Measurements from ENCODE around the gene KMT5B.
A peak's percentile ranks its signal among the peaks of the same experiment; 100 is the strongest.

Gene KMT5B

GRCh38 chr11:68213135-68213515, at the start of gene KMT5B:
Gene KMT5B, minus strand, starts transcription at chr11:68213296. Its CDS starts 23,220 bp downstream, at chr11:68190076.
- Histone ChIP-seq H3K4me3 (ENCODE audit: low read depth, low read length) (peak within 1 kb of the TSS; percentile 84), H3K79me2 (ENCODE audit: control insufficient read depth, insufficient read depth, low read length, unreplicated experiment) (peaks cover 37% of the 10 kb centered on the region), H3K36me3 (ENCODE audit: insufficient read depth, low read length) (no peaks in the 10 kb centered on the region), H2AFZ (ENCODE audit: low read length, unreplicated experiment) (peak within 1 kb of the TSS; percentile 97), H3K27me3 (ENCODE audit: insufficient read depth, low read length) (peaks cover 24% of the 10 kb centered on the region), H3K4me1 (ENCODE audit: control insufficient read depth, insufficient read depth, low read length, unreplicated experiment) (peaks cover 10% of the 10 kb centered on the region), H3K27ac (ENCODE audit: low read depth, low read length) (peak within 1 kb of the TSS; percentile 93)

- no peaks in the 10 kb centered on the region for H3K4me1 ChIP-seq (ENCODE audit: control insufficient read depth, insufficient read depth, low read length, unreplicated experiment)
- H3K27me3 ChIP-seq (ENCODE audit: insufficient read depth, low read length), result no peaks in the 10 kb centered on the region
- no peaks in the 10 kb centered on the region for H3K79me2 ChIP-seq (ENCODE audit: control insufficient read depth, insufficient read depth, low read length, unreplicated experiment)
- no peak overlapping the region for H3K27ac ChIP-seq (ENCODE audit: low read depth, low read length)
- no peak overlapping the region for H3K4me3 ChIP-seq (ENCODE audit: low read depth, low read length)
- H2AFZ ChIP-seq (ENCODE audit: low read length, unreplicated experiment), result no peak overlapping the region
- H3K36me3 ChIP-seq (ENCODE audit: insufficient read depth, low read length), result peaks cover 25% of the 10 kb centered on the region; the same call in 1 of the 2 replicates
Observed at GRCh38 chr11:68262544-68262827, 49.4 kb upstream of the KMT5B start.

GRCh38 chr11:68261749-68262543, 48.9 kb upstream of the KMT5B start:
- Histone ChIP-seq H3K4me1 (ENCODE audit: control insufficient read depth, insufficient read depth, low read length, unreplicated experiment) (peaks cover 1% of the 10 kb centered on the region), H3K4me3 (ENCODE audit: low read depth, low read length) (no peak overlapping the region), H3K27me3 (ENCODE audit: insufficient read depth, low read length) (no peaks in the 10 kb centered on the region), H3K27ac (ENCODE audit: low read depth, low read length) (no peak overlapping the region), H2AFZ (ENCODE audit: low read length, unreplicated experiment) (no peak overlapping the region), H3K79me2 (ENCODE audit: control insufficient read depth, insufficient read depth, low read length, unreplicated experiment) (no peaks in the 10 kb centered on the region), H3K36me3 (ENCODE audit: insufficient read depth, low read length) (peaks cover 20% of the 10 kb centered on the region; the same call in 1 of the 2 replicates)

- Histone ChIP-seq H3K27me3 (ENCODE audit: insufficient read depth, low read length) (no peaks in the 10 kb centered on the region), H3K79me2 (ENCODE audit: control insufficient read depth, insufficient read depth, low read length, unreplicated experiment) (no peaks in the 10 kb centered on the region), H3K4me3 (ENCODE audit: low read depth, low read length) (no peak overlapping the region), H3K36me3 (ENCODE audit: insufficient read depth, low read length) (peaks cover 20% of the 10 kb centered on the region; the same call in 1 of the 2 replicates), H3K4me1 (ENCODE audit: control insufficient read depth, insufficient read depth, low read length, unreplicated experiment) (peaks cover 11% of the 10 kb centered on the region), H3K27ac (ENCODE audit: low read depth, low read length) (no peak overlapping the region), H2AFZ (ENCODE audit: low read length, unreplicated experiment) (no peak overlapping the region)
Observed at GRCh38 chr11:68261006-68261405, 47.9 kb upstream of the KMT5B start.

GRCh38 chr11:68260484-68260883, 47.4 kb upstream of the KMT5B start:
- Histone ChIP-seq H3K36me3 (ENCODE audit: insufficient read depth, low read length) (peaks cover 15% of the 10 kb centered on the region; the same call in 1 of the 2 replicates), H3K79me2 (ENCODE audit: control insufficient read depth, insufficient read depth, low read length, unreplicated experiment) (no peaks in the 10 kb centered on the region), H2AFZ (ENCODE audit: low read length, unreplicated experiment) (no peak overlapping the region), H3K4me1 (ENCODE audit: control insufficient read depth, insufficient read depth, low read length, unreplicated experiment) (peaks cover 15% of the 10 kb centered on the region), H3K4me3 (ENCODE audit: low read depth, low read length) (no peak overlapping the region), H3K27me3 (ENCODE audit: insufficient read depth, low read length) (no peaks in the 10 kb centered on the region), H3K27ac (ENCODE audit: low read depth, low read length) (no peak overlapping the region)

- no peak overlapping the region for H2AFZ ChIP-seq (ENCODE audit: low read length, unreplicated experiment)
- no peaks in the 10 kb centered on the region for H3K27me3 ChIP-seq (ENCODE audit: insufficient read depth, low read length)
- H3K27ac ChIP-seq (ENCODE audit: low read depth, low read length), result no peak overlapping the region
- no peaks in the 10 kb centered on the region for H3K79me2 ChIP-seq (ENCODE audit: control insufficient read depth, insufficient read depth, low read length, unreplicated experiment)
- peaks cover 6% of the 10 kb centered on the region; the same call in 1 of the 2 replicates for H3K36me3 ChIP-seq (ENCODE audit: insufficient read depth, low read length)
- H3K4me3 ChIP-seq (ENCODE audit: low read depth, low read length), result no peak overlapping the region
- peaks cover 18% of the 10 kb centered on the region for H3K4me1 ChIP-seq (ENCODE audit: control insufficient read depth, insufficient read depth, low read length, unreplicated experiment)
Observed at GRCh38 chr11:68259122-68259959, 46.2 kb upstream of the KMT5B start.

GRCh38 chr11:68258363-68258765, 45.3 kb upstream of the KMT5B start:
- peaks cover 6% of the 10 kb centered on the region; the same call in 1 of the 2 replicates for H3K36me3 ChIP-seq (ENCODE audit: insufficient read depth, low read length)
- no peak overlapping the region for H2AFZ ChIP-seq (ENCODE audit: low read length, unreplicated experiment)
- peaks cover 18% of the 10 kb centered on the region for H3K4me1 ChIP-seq (ENCODE audit: control insufficient read depth, insufficient read depth, low read length, unreplicated experiment)
- no peak overlapping the region for H3K4me3 ChIP-seq (ENCODE audit: low read depth, low read length)
- no peak overlapping the region for H3K27ac ChIP-seq (ENCODE audit: low read depth, low read length)
- no peaks in the 10 kb centered on the region for H3K79me2 ChIP-seq (ENCODE audit: control insufficient read depth, insufficient read depth, low read length, unreplicated experiment)
- no peaks in the 10 kb centered on the region for H3K27me3 ChIP-seq (ENCODE audit: insufficient read depth, low read length)

GRCh38 chr11:68257477-68258362, 44.6 kb upstream of the KMT5B start:
- H3K79me2 ChIP-seq (ENCODE audit: control insufficient read depth, insufficient read depth, low read length, unreplicated experiment), result no peaks in the 10 kb centered on the region
- no peaks in the 10 kb centered on the region for H3K27me3 ChIP-seq (ENCODE audit: insufficient read depth, low read length)
- peaks cover 6% of the 10 kb centered on the region; the same call in 1 of the 2 replicates for H3K36me3 ChIP-seq (ENCODE audit: insufficient read depth, low read length)
- peak overlapping the region; percentile 56; the same call in 1 of the 2 replicates for H3K4me3 ChIP-seq (ENCODE audit: low read depth, low read length)
- H3K27ac ChIP-seq (ENCODE audit: low read depth, low read length), result no peak overlapping the region
- H2AFZ ChIP-seq (ENCODE audit: low read length, unreplicated experiment), result no peak overlapping the region
- H3K4me1 ChIP-seq (ENCODE audit: control insufficient read depth, insufficient read depth, low read length, unreplicated experiment), result peaks cover 18% of the 10 kb centered on the region

GRCh38 chr11:68256331-68256741, 43.2 kb upstream of the KMT5B start:
- Histone ChIP-seq H3K4me3 (ENCODE audit: low read depth, low read length) (no peak overlapping the region), H3K27ac (ENCODE audit: low read depth, low read length) (no peak overlapping the region), H3K27me3 (ENCODE audit: insufficient read depth, low read length) (no peaks in the 10 kb centered on the region), H2AFZ (ENCODE audit: low read length, unreplicated experiment) (no peak overlapping the region), H3K36me3 (ENCODE audit: insufficient read depth, low read length) (no peaks in the 10 kb centered on the region), H3K4me1 (ENCODE audit: control insufficient read depth, insufficient read depth, low read length, unreplicated experiment) (peaks cover 18% of the 10 kb centered on the region), H3K79me2 (ENCODE audit: control insufficient read depth, insufficient read depth, low read length, unreplicated experiment) (no peaks in the 10 kb centered on the region)

GRCh38 chr11:68255526-68255925, 42.4 kb upstream of the KMT5B start:
- Histone ChIP-seq H3K4me1 (ENCODE audit: control insufficient read depth, insufficient read depth, low read length, unreplicated experiment) (peaks cover 18% of the 10 kb centered on the region), H3K79me2 (ENCODE audit: control insufficient read depth, insufficient read depth, low read length, unreplicated experiment) (no peaks in the 10 kb centered on the region), H3K27ac (ENCODE audit: low read depth, low read length) (no peak overlapping the region), H3K36me3 (ENCODE audit: insufficient read depth, low read length) (no peaks in the 10 kb centered on the region), H2AFZ (ENCODE audit: low read length, unreplicated experiment) (no peak overlapping the region), H3K4me3 (ENCODE audit: low read depth, low read length) (no peak overlapping the region), H3K27me3 (ENCODE audit: insufficient read depth, low read length) (no peaks in the 10 kb centered on the region)
